ENCODE measurements around the gene DGAT2. TPM values are rescaled to one million over a fixed set of nuclear protein-coding genes. Genes with fewer than 3 reads are reported as not detected.
"Not testable (repeated sequence)": the region's sequence is repeated elsewhere in the genome, so short reads cannot be mapped to it uniquely, and the experiment has no call there.

Gene DGAT2
- total RNA-seq, 1 donor from 2014 or later = 1.7 TPM

- H3K27me3 ChIP-seq = peaks cover 2% of the 10 kb centered on the region
- H3K79me2 ChIP-seq (ENCODE audit: low read depth) = no peaks in the 10 kb centered on the region
- no peak overlapping the region for H2AFZ ChIP-seq (replicated peaks)
- Mint-ChIP-seq H3K27me3 (ENCODE audit: insufficient read depth, low read depth) (peaks cover 9% of the 10 kb centered on the region), H3K9me3 (no peaks in the 10 kb centered on the region), H3K27ac (no peak overlapping the region), H3K36me3 (no peaks in the 10 kb centered on the region), H3K4me3 (no peak overlapping the region), H3K4me1 (peaks cover 3% of the 10 kb centered on the region)
- no peaks in the 10 kb centered on the region for H4K20me1 ChIP-seq (ENCODE audit: low read depth)
- no peaks in the 10 kb centered on the region for H3K4me1 ChIP-seq
- H3K27ac ChIP-seq = no peak overlapping the region
- no peaks in the 10 kb centered on the region for H3F3A ChIP-seq (ENCODE audit: low read depth)
- TF ChIP-seq CTCF (IDR thresholded peaks at IDR 0.05) = no peak
- TF ChIP-seq EZH2phosphoT487 (IDR thresholded peaks at IDR 0.05) = no peak
- TF ChIP-seq EZH2 (IDR thresholded peaks at IDR 0.05) = no peak
- no peak for DNase-seq (ENCODE audit: low spot score)
- no peak overlapping the region for H3K4me2 ChIP-seq
- no peaks in the 10 kb centered on the region for H3K9me3 ChIP-seq (ENCODE audit: low read depth)
- no peaks in the 10 kb centered on the region for H3K36me3 ChIP-seq
- no peak overlapping the region for H3K9ac ChIP-seq
- H3K4me3 ChIP-seq = no peak overlapping the region
These were observed 27.9 kb upstream of the DGAT2 start for GRCh38 chr11:75740681-75741080.

GRCh38 chr11:75743159-75743558 is 25.4 kb upstream of the DGAT2 start:
- H2AFZ ChIP-seq (replicated peaks); H3K36me3 ChIP-seq; H4K20me1 ChIP-seq (ENCODE audit: low read depth); H3K36me3 Mint-ChIP-seq; H3K9me3 ChIP-seq (ENCODE audit: low read depth); DNase-seq (ENCODE audit: low spot score); H3K9me3 Mint-ChIP-seq; H3K27me3 Mint-ChIP-seq (ENCODE audit: insufficient read depth, low read depth); H3K4me1 ChIP-seq; H3K4me1 Mint-ChIP-seq; H3K27me3 ChIP-seq; H3K4me3 ChIP-seq; H3K79me2 ChIP-seq (ENCODE audit: low read depth); H3K9ac ChIP-seq; H3K4me2 ChIP-seq; H3K4me3 Mint-ChIP-seq; H3F3A ChIP-seq (ENCODE audit: low read depth); H3K27ac Mint-ChIP-seq; H3K27ac ChIP-seq: not testable (repeated sequence)

DNA sequence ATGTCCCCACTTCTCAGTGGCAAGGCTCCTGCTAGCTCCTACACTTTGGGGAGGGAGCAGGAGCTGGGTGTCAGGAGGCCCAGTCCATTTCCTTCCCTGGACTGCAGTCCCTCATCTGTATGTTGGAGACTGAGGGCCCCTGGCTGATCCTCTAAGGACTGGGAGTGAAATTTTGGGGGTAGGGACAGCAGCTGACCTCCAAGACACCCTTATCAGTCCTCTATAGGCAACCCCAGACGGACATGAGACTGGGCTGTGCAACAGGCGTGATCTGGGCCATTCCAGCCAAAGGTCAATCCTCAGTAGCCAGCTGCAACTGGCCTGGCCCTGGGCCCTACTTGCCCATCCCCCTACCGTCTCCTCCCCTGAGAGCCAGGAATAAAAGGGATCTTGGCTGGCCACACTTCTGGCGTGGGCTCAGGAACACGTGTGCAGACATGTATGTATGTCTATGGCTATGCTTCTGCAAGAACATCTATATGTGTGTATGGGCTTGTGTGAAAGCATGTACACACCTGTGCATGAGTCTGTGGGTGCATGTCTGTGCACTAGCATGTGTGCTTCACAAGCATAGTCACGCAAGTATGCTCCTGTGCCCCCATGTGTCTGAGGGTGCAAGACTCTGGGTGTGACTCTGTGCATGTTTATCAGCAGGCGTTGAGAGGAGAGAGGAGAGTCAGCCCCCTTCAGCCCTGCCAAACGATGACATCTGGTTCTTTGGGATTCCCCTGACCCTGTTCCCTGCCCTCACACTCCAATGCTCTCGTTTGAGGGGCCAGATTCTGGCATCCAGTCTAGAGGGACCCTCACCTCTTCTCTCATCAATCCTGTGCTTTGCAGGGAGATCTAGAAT is 24.6 kb upstream of the DGAT2 start:
- H3K9me3 Mint-ChIP-seq = peaks cover 11% of the 10 kb centered on the region

More for the DNA sequence above, 24.6 kb upstream of the DGAT2 start:
- no peak overlapping the region for H3K4me3 ChIP-seq
- no peak overlapping the region for H3K4me3 Mint-ChIP-seq
- no peaks in the 10 kb centered on the region for H4K20me1 ChIP-seq (ENCODE audit: low read depth)
- H3K27me3 Mint-ChIP-seq (ENCODE audit: insufficient read depth, low read depth) = peaks cover 7% of the 10 kb centered on the region
- H3K9ac ChIP-seq = no peak overlapping the region
- no peak overlapping the region for H3K27ac ChIP-seq
- H3K27me3 ChIP-seq = peaks cover 2% of the 10 kb centered on the region
- no peaks in the 10 kb centered on the region for H3K79me2 ChIP-seq (ENCODE audit: low read depth)
- no peaks in the 10 kb centered on the region for H3K36me3 Mint-ChIP-seq
- H2AFZ ChIP-seq (replicated peaks) = no peak overlapping the region
- peak overlapping the region; percentile 62 for H3K27ac Mint-ChIP-seq
- no peaks in the 10 kb centered on the region for H3K4me1 ChIP-seq
- TF ChIP-seq EZH2 (IDR thresholded peaks at IDR 0.05) = no peak
- TF ChIP-seq EZH2phosphoT487 (IDR thresholded peaks at IDR 0.05) = no peak
- no peak for TF ChIP-seq CTCF (IDR thresholded peaks at IDR 0.05)
- H3K4me2 ChIP-seq = no peak overlapping the region
- no peak for DNase-seq (ENCODE audit: low spot score)
- H3K36me3 ChIP-seq = no peaks in the 10 kb centered on the region
- peaks cover 6% of the 10 kb centered on the region for H3K4me1 Mint-ChIP-seq
- H3K9me3 ChIP-seq (ENCODE audit: low read depth) = no peaks in the 10 kb centered on the region
- no peaks in the 10 kb centered on the region for H3F3A ChIP-seq (ENCODE audit: low read depth)

All from neural progenitor cell (in vitro differentiated cells).